Neuronal stem cell (in vitro differentiated cells): ENCODE measurements around the gene MGLL.
A peak's percentile ranks its signal among the peaks of the same experiment; 100 is the strongest.

Experiments used
- DNase-seq: peaks from one replicate; pipeline ENCODE4 v3.0.0-alpha.2; 2013; ENCODE audit warnings: low spot score
- H2AFZ ChIP-seq: one replicate; pipeline ENCODE4 v1.6.1; 2013; ENCODE audit warnings: mild to moderate bottlenecking, low read length, inconsistent platforms
- H2AK5ac ChIP-seq: 2 replicates; pipeline ENCODE4 v1.6.1; 2013; ENCODE audit warnings: low read depth, mild to moderate bottlenecking, inconsistent platforms, low read length, moderate library complexity, mixed read lengths
- H2BK120ac ChIP-seq: 2 replicates; pipeline ENCODE4 v1.6.1; 2013; ENCODE audit warnings: low read depth, mild to moderate bottlenecking, inconsistent platforms, low read length, moderate library complexity, mixed read lengths
- H2BK12ac ChIP-seq: one replicate; pipeline ENCODE4 v1.6.1; 2013; ENCODE audit warnings: low read length, inconsistent platforms
- H2BK15ac ChIP-seq: 2 replicates; pipeline ENCODE4 v1.6.1; 2013; ENCODE audit warnings: mild to moderate bottlenecking, low read length, inconsistent platforms, mixed read lengths
- H2BK5ac ChIP-seq: one replicate; pipeline ENCODE4 v1.6.1; 2013; ENCODE audit warnings: inconsistent platforms, mild to moderate bottlenecking, low read length, moderate library complexity
- H3K14ac ChIP-seq: one replicate; pipeline ENCODE4 v1.6.1; 2013; ENCODE audit warnings: low read length, inconsistent platforms
- H3K18ac ChIP-seq: 2 replicates; pipeline ENCODE4 v1.6.1; 2013; ENCODE audit warnings: low read length, inconsistent platforms
- H3K23ac ChIP-seq: 2 replicates; pipeline ENCODE4 v1.6.1; 2013; ENCODE audit warnings: low read depth, mild to moderate bottlenecking, mixed read lengths, low read length, inconsistent platforms; ENCODE audit not compliant: poor library complexity
- H3K27ac ChIP-seq: replicated peaks from 3 replicates; pipeline ENCODE4 v1.5.1; 2013; ENCODE audit warnings: low read length, inconsistent platforms
- H3K27me3 ChIP-seq, 3 experiments: 2 replicates each; pipeline ENCODE4 v1.6.1; 2013; ENCODE audit warnings: low read length in 3 of 3, mild to moderate bottlenecking in 2 of 3, inconsistent platforms in 1 of 3, low read depth in 1 of 3, mixed read lengths in 1 of 3, moderate library complexity in 1 of 3; ENCODE audit not compliant: control insufficient read depth in 3 of 3, insufficient read depth in 3 of 3
- H3K36me3 ChIP-seq, 2 donors: replicated peaks in 1 of 2; 2 replicates each; pipeline ENCODE4 v1.6.1; 2013; ENCODE audit warnings: low read length in 2 of 2; ENCODE audit not compliant: control insufficient read depth in 2 of 2, insufficient read depth in 2 of 2
- H3K4ac ChIP-seq: 2 replicates; pipeline ENCODE4 v1.6.1; 2013; ENCODE audit warnings: inconsistent platforms, mild to moderate bottlenecking, low read length, moderate library complexity
- H3K4me1 ChIP-seq, 2 donors: 1 replicate in 1 of 2; 2 replicates in 1 of 2; pipeline ENCODE4 v1.6.1; 2013; ENCODE audit warnings: low read length in 2 of 2, low read depth in 1 of 2; ENCODE audit not compliant: control insufficient read depth in 2 of 2, insufficient read depth in 1 of 2
- H3K4me2 ChIP-seq: one replicate; pipeline ENCODE4 v1.6.1; 2013; ENCODE audit warnings: mild to moderate bottlenecking, low read length, inconsistent platforms; ENCODE audit not compliant: insufficient read depth, poor library complexity, severe bottlenecking
- H3K4me3 ChIP-seq, 2 donors: 2 replicates each; pipeline ENCODE4 v1.5.1; 2013; ENCODE audit warnings: low read length in 2 of 2, mild to moderate bottlenecking in 2 of 2, inconsistent platforms in 1 of 2, moderate library complexity in 1 of 2
- H3K79me1 ChIP-seq: one replicate; pipeline ENCODE4 v1.6.1; 2013; ENCODE audit warnings: low read depth, mild to moderate bottlenecking, inconsistent platforms, low read length, moderate library complexity
- H3K9ac ChIP-seq: one replicate; pipeline ENCODE4 v1.6.1; 2013; ENCODE audit warnings: mild to moderate bottlenecking, low read depth, low read length, inconsistent platforms; ENCODE audit not compliant: poor library complexity
- H3K9me3 ChIP-seq, 2 donors: replicated peaks in 1 of 2; 2 replicates each; pipeline versions ENCODE3 to v1.6.1; 2013; ENCODE audit warnings: low read length in 2 of 2, mild to moderate bottlenecking in 2 of 2, inconsistent platforms in 1 of 2, low read depth in 1 of 2, mixed read lengths in 1 of 2, moderate library complexity in 1 of 2; ENCODE audit not compliant: control insufficient read depth in 2 of 2, insufficient read depth in 1 of 2
- H4K8ac ChIP-seq: one replicate; pipeline ENCODE4 v1.6.1; 2013; ENCODE audit warnings: low read depth, mild to moderate bottlenecking, inconsistent platforms, low read length, moderate library complexity
- H4K91ac ChIP-seq: one replicate; pipeline ENCODE4 v1.6.1; 2013; ENCODE audit warnings: low read length, low read depth, mild to moderate bottlenecking, inconsistent platforms; ENCODE audit not compliant: poor library complexity
- WGBS, 2 donors: extraction: QIAGEN DNeasy Blood & Tissue Kit; methylation state at CpG; one replicate each; pipeline ENCODE4 v1.1.7; 2013; ENCODE audit warnings: missing lambda C conversion rate in 2 of 2, mixed read lengths in 1 of 2; ENCODE audit not compliant: insufficient read length in 2 of 2, insufficient replicate concordance in 1 of 2; ENCODE audit errors: extremely low coverage in 2 of 2; 5-methylcytosine and 5-hydroxymethylcytosine counted together

Gene MGLL

DNA sequence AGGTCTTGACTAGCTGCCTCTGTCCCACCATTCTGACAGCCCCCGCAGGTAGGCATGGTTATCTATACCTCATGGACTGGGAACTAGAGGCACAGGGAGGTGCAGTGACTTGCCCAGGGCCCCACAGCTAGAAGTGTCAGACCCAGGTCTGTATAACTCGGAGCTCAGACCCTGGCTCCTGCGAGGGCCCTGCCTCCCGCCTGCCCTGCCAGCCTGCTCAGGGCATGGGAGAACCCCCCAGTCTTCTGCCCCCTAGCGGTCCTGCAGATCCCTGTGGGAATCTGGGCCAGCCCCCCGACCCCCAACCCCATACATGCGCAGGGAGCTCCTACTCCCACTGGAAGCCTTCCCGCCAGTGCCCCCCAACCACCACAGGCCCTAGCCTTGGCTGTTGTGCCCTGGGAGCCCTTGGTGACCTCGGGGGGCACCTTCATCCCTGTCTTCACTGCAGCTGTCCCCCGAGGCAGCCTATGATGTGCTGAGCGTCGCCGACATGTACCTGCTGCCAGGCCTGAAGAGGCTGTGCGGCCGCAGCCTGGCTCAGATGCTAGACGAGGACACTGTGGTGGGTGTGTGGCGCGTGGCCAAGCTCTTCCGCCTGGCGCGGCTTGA lies 142.7 kb downstream of the MGLL start:
- no peak overlapping the region for H4K91ac ChIP-seq
- peak overlapping the region; percentile 65 for H3K23ac ChIP-seq
- H2AFZ ChIP-seq: no peak overlapping the region
- no peaks in the 10 kb centered on the region for H3K9me3 ChIP-seq
- H3K9ac ChIP-seq: peak overlapping the region; percentile 63
- no peak overlapping the region for H2AK5ac ChIP-seq
- no peak for DNase-seq
- no CpG with 5 or more reads among the region's 21 CpGs for WGBS, 2 donors
- no peak overlapping the region for H3K4me2 ChIP-seq
- H2BK120ac ChIP-seq: no peak overlapping the region
- H2BK15ac ChIP-seq: peak overlapping the region; percentile 72
- H3K4me1 ChIP-seq: peaks cover 0 to 4% of the 10 kb centered on the region in 2 donors
- H2BK12ac ChIP-seq: peak overlapping the region; percentile 25
- peak overlapping the region; percentile 82 for H3K18ac ChIP-seq
- H3K27ac ChIP-seq: no peak overlapping the region
- H4K8ac ChIP-seq: no peak overlapping the region
- no peak overlapping the region for H2BK5ac ChIP-seq
- H3K27me3 ChIP-seq: no peaks in the 10 kb centered on the region
- peak overlapping the region; percentile 25 for H3K14ac ChIP-seq
- peak overlapping the region in 1 of 2 donors; percentile 20 for H3K4me3 ChIP-seq
- no peaks in the 10 kb centered on the region for H3K36me3 ChIP-seq
- no peak overlapping the region for H3K4ac ChIP-seq
- no peaks in the 10 kb centered on the region for H3K79me1 ChIP-seq

DNA sequence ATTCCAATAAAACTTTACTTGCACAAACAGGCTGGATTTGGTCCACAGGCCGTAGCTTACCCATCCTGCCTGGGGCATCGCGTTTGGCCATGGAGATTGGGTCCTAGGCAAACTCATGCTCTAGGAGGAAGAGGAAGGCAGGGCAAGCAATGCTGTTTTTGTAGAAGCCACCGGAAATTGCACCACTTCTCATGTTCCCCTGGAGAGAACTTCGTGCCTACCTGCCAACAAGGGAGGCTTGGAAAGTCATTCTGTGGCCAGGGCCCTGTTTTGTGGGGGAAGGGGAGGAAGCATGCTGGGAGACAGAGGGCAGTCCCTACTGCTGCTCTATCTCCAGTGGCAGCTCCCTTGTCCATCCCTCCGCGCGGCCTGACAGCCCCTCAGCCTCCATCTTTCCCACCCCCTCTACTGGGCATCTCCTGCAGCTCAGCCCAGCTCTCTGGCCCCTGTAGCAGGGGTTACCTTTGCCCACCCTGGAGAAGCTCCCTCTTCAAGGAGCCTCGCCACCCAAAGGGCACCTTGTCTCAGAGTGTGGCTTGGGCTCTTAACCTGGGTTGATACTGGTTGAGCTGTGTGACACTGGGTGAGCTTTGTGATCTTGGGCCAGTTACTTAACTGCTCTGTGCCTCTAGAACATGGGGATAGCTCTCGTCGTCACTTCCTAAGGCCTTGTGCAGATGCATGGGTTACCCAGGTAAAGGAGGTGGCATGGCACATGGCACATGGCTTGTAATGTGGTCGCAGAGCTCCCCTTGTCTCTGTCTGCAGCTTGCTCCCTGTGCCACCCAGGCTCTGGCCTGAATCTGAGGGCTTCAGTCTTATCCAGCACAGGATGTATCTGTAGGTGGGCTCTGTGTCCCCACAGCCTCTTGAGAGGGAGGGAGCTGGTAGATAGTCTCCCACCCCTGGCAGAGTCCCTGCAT lies 143.4 kb downstream of the MGLL start:
- no peak overlapping the region for H3K18ac ChIP-seq
- WGBS, 2 donors: no CpG with 5 or more reads among the region's 12 CpGs
- H4K91ac ChIP-seq: no peak overlapping the region
- peak overlapping the region; percentile 22 for H2AK5ac ChIP-seq
- no peak overlapping the region for H3K4me3 ChIP-seq
- no peak overlapping the region for H2BK12ac ChIP-seq
- no peak overlapping the region for H2BK5ac ChIP-seq
- no peak overlapping the region for H3K14ac ChIP-seq
- H2BK15ac ChIP-seq: no peak overlapping the region
- H3K9ac ChIP-seq: no peak overlapping the region
- H3K9me3 ChIP-seq: no peaks in the 10 kb centered on the region
- H3K27me3 ChIP-seq: peaks cover 0 to 3% (median 3%) of the 10 kb centered on the region in 3 experiments
- no peaks in the 10 kb centered on the region for H3K79me1 ChIP-seq
- no peak overlapping the region for H2AFZ ChIP-seq
- no peaks in the 10 kb centered on the region for H3K36me3 ChIP-seq
- no peak overlapping the region for H3K4me2 ChIP-seq
- no peak overlapping the region for H2BK120ac ChIP-seq
- H3K23ac ChIP-seq: peak overlapping the region; percentile 27
- H3K27ac ChIP-seq: no peak overlapping the region
- H4K8ac ChIP-seq: no peak overlapping the region
- no peak for DNase-seq
- H3K4me1 ChIP-seq: peaks cover 0 to 4% of the 10 kb centered on the region in 2 donors
- H3K4ac ChIP-seq: no peak overlapping the region

DNA sequence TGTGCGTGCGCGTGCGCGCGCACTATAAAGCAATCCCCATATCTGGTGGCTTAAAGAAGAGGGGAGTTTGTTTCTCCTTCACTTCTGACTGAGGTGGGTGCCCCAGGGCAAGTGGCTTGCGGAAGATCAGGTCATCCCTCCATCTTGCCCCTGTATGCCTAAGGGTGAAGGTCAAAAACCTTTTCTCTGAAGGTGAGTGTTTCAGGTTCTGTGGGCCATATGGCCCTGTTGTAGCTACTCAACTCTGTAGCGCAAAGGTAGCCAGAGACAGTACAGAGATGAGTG lies 144.1 kb downstream of the MGLL start:
- no peak overlapping the region for H2BK12ac ChIP-seq
- H3K27ac ChIP-seq: no peak overlapping the region
- no peak overlapping the region for H2BK120ac ChIP-seq
- H3K9me3 ChIP-seq: no peaks in the 10 kb centered on the region
- no peak overlapping the region for H2AFZ ChIP-seq
- no peak overlapping the region for H3K4me3 ChIP-seq
- no peak overlapping the region for H4K8ac ChIP-seq
- no peak overlapping the region for H2BK5ac ChIP-seq
- no peaks in the 10 kb centered on the region for H3K36me3 ChIP-seq
- H3K4ac ChIP-seq: no peak overlapping the region
- H3K4me2 ChIP-seq: no peak overlapping the region
- H3K27me3 ChIP-seq: peaks cover 0 to 6% (median 5%) of the 10 kb centered on the region in 3 experiments
- no peak overlapping the region for H2AK5ac ChIP-seq
- peaks cover 4 to 6% of the 10 kb centered on the region in 2 donors for H3K4me1 ChIP-seq
- no peak for DNase-seq
- no peak overlapping the region for H3K9ac ChIP-seq
- no peak overlapping the region for H3K23ac ChIP-seq
- no peak overlapping the region for H2BK15ac ChIP-seq
- no peak overlapping the region for H3K18ac ChIP-seq
- no peak overlapping the region for H4K91ac ChIP-seq
- H3K14ac ChIP-seq: no peak overlapping the region
- no CpG with 5 or more reads among the region's 8 CpGs for WGBS, 2 donors
- H3K79me1 ChIP-seq: no peaks in the 10 kb centered on the region

DNA sequence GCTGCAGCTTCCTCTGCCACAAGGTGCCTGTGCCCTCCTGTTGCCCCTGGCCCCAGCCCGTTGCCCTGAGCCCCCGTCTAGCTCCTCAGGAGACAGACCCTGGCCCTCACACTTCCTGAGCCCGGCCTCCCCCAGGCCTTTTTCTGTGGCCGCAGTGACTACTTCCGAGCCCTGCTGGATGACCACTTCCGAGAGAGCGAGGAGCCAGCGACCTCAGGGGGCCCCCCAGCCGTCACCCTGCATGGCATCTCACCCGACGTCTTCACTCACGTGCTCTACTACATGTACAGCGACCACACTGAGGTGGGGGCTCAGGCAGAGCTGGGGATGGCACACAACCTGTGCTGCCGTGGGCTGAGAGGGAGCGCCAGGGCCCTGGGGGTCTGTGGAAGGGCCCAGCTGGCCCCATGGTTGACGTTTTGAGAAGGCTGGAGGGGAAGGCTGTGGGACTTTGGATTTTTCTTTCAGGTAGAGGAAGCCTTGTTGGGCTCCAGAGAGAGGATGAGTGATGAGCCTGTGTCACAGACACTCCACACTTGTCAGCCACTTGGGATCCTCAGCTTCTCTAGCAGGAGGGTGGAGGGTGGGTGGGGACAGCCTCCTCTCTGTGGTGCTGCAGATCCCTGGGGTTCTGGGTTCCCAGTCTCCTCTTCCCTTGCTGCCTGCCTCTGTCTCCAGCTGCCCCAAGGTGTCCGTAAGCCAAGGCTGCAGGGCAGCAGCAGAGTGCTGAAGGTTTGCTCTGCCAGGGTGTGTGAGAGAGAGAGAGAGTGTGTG lies 144.6 kb downstream of the MGLL start:
- Histone ChIP-seq H3K23ac (no peak overlapping the region), H3K4me1 (peaks cover 4 to 5% of the 10 kb centered on the region in 2 donors)
- no CpG with 5 or more reads among the region's 17 CpGs for WGBS, 2 donors

More for the DNA sequence above, 144.6 kb downstream of the MGLL start:
- Histone ChIP-seq H3K4ac (no peak overlapping the region), H3K27ac (no peak overlapping the region), H2BK12ac (peak overlapping the region; percentile 9), H2BK5ac (no peak overlapping the region), H2AK5ac (no peak overlapping the region), H3K79me1 (no peaks in the 10 kb centered on the region), H3K14ac (no peak overlapping the region), H4K8ac (no peak overlapping the region), H4K91ac (peak overlapping the region; percentile 70), H2BK15ac (no peak overlapping the region), H3K4me2 (no peak overlapping the region), H3K36me3 (no peaks in the 10 kb centered on the region), H3K9me3 (no peaks in the 10 kb centered on the region), H2AFZ (no peak overlapping the region), H3K27me3 (peaks cover 0 to 6% (median 5%) of the 10 kb centered on the region in 3 experiments), H2BK120ac (no peak overlapping the region), H3K9ac (no peak overlapping the region), H3K18ac (peak overlapping the region; percentile 37), H3K4me3 (no peak overlapping the region)
- DNase-seq: no peak
